Lung microvascular endothelial cell (primary cell): Measurements from ENCODE around the gene RALGAPA1. TPM values are rescaled to one million over a fixed set of nuclear protein-coding genes. Genes with fewer than 3 reads are reported as not detected.
"Not testable (repeated sequence)": the region's sequence is repeated elsewhere in the genome, so short reads cannot be mapped to it uniquely, and the experiment has no call there.

ENCODE experiments used
- DNase-seq, 2 donors: peaks; one replicate each; pipeline versions ENCODE4 v3.0.0 to v3.0.0-alpha.2; 2010; ENCODE audit warnings: low read depth in 2 of 2
- total RNA-seq: library from RNA; depleted of rRNA; stranded (reverse); fragments of >200 nt; gene quantifications from 2 replicates; pipeline ENCODE4 v1.2.1, GENCODE V29; 2014

The RALGAPA1 gene
- total RNA-seq, 1 donor from 2014 or later, result 20.8 TPM

GRCh38 chr14:35766036-35766699 lies 42.9 kb downstream of the RALGAPA1 start:
- DNase-seq, result no peak

GRCh38 chr14:35761922-35762321 lies 47.2 kb downstream of the RALGAPA1 start:
- no peak for DNase-seq

- no peak for DNase-seq
Measured at GRCh38 chr14:35760143-35760542, 49.0 kb downstream of the RALGAPA1 start.

- no peak for DNase-seq
Measured at GRCh38 chr14:35758523-35759129, 50.5 kb downstream of the RALGAPA1 start.

GRCh38 chr14:35754671-35755070 lies 54.4 kb downstream of the RALGAPA1 start:
- DNase-seq, result no peak

GRCh38 chr14:35752380-35752779 lies 56.7 kb downstream of the RALGAPA1 start:
- no peak for DNase-seq

- DNase-seq, result no peak
Measured at GRCh38 chr14:35750202-35750904, 58.7 kb downstream of the RALGAPA1 start.

- DNase-seq, result peak; percentile 0 to 5
Measured at GRCh38 chr14:35747379-35747778, 61.7 kb downstream of the RALGAPA1 start.

- no peak for DNase-seq
Measured at GRCh38 chr14:35742442-35742841, 66.7 kb downstream of the RALGAPA1 start.

- DNase-seq, result no peak
Measured at GRCh38 chr14:35742032-35742371, 67.1 kb downstream of the RALGAPA1 start.

GRCh38 chr14:35741345-35742031 lies 67.6 kb downstream of the RALGAPA1 start:
- DNase-seq, result no peak

GRCh38 chr14:35740215-35740614 lies 68.9 kb downstream of the RALGAPA1 start:
- DNase-seq, result no peak

- not testable (repeated sequence) for DNase-seq
Measured at GRCh38 chr14:35735163-35735562, 73.9 kb downstream of the RALGAPA1 start.

- DNase-seq, result not testable (repeated sequence)
Measured at GRCh38 chr14:35733510-35733909, 75.6 kb downstream of the RALGAPA1 start.

- no peak for DNase-seq
Measured at GRCh38 chr14:35730871-35731270, 78.2 kb downstream of the RALGAPA1 start.

GRCh38 chr14:35727764-35728163 lies 81.3 kb downstream of the RALGAPA1 start:
- no peak for DNase-seq

- DNase-seq, result no peak
Measured at GRCh38 chr14:35725930-35726329, 83.2 kb downstream of the RALGAPA1 start.

GRCh38 chr14:35715079-35715478 lies 94.0 kb downstream of the RALGAPA1 start:
- no peak for DNase-seq

- no peak for DNase-seq
Measured at GRCh38 chr14:35712466-35712865, 96.6 kb downstream of the RALGAPA1 start.

- DNase-seq, result no peak
Measured at GRCh38 chr14:35708062-35708461, 101.0 kb downstream of the RALGAPA1 start.

- DNase-seq, result no peak
Measured at GRCh38 chr14:35705636-35706035, 103.5 kb downstream of the RALGAPA1 start.

GRCh38 chr14:35704793-35705493 lies 104.2 kb downstream of the RALGAPA1 start:
- DNase-seq, result no peak
